HCT116 (cell line): Measurements from ENCODE around the gene EME1.

Source experiments
- EGR1 ChIP-seq: IDR thresholded peaks from 2 replicates; pipeline ENCODE4 v1.6.1; 2012; ENCODE audit warnings: low read depth
- ELF1 ChIP-seq: IDR thresholded peaks from 2 replicates; pipeline ENCODE4 v1.6.1; 2012; ENCODE audit warnings: low read depth, borderline replicate concordance
- EZH2 ChIP-seq: fragments of 200-600 bp; sonication (generic); IDR thresholded peaks from 2 replicates; pipeline ENCODE4 v1.6.1; 2017; ENCODE audit warnings: antibody characterized with exemption, mixed run types
- EZH2phosphoT487 ChIP-seq: fragments of 200-600 bp; IDR thresholded peaks from 2 replicates; pipeline ENCODE4 v1.6.1; 2018; ENCODE audit warnings: antibody characterized with exemption, borderline replicate concordance
- POLR2A ChIP-seq: IDR thresholded peaks from 2 replicates; pipeline ENCODE4 v1.7.0; 2011; ENCODE audit warnings: borderline replicate concordance; ENCODE audit not compliant: insufficient read depth, insufficient read length; ENCODE audit errors: extremely low read depth
- POLR2AphosphoS5 ChIP-seq: IDR thresholded peaks from 2 replicates; pipeline ENCODE4 v1.6.1; 2011; ENCODE audit warnings: mild to moderate bottlenecking, low read depth, low read length, moderate library complexity
- RAD21 ChIP-seq: IDR thresholded peaks from 2 replicates; pipeline ENCODE4 v1.6.1; 2012; ENCODE audit warnings: low read depth, mild to moderate bottlenecking
- SRF ChIP-seq: IDR thresholded peaks from 2 replicates; pipeline ENCODE4 v1.6.1; 2012; ENCODE audit warnings: low read depth
- YY1 ChIP-seq: IDR thresholded peaks from 2 replicates; pipeline ENCODE4 v1.6.1; 2011; ENCODE audit warnings: low read length, low read depth, moderate library complexity, mild to moderate bottlenecking; ENCODE audit not compliant: insufficient replicate concordance; ENCODE audit errors: extremely low read depth
- ZFX ChIP-seq: fragments of 450-650 bp; IDR thresholded peaks from 2 replicates; pipeline ENCODE4 v1.6.1; 2017
- TF ChIP-seq, protein P1 (sequence below): IDR thresholded peaks from 2 replicates; pipeline ENCODE4 v1.6.1; 2011; ENCODE audit warnings: mild to moderate bottlenecking, low read length, moderate library complexity; ENCODE audit not compliant: insufficient replicate concordance; ENCODE audit errors: extremely low read depth
- TF ChIP-seq, protein P2 (sequence below), 3 experiments: fragments of 200-600 bp in 1 of 3; sonication (generic) in 1 of 3; IDR thresholded peaks in 2 of 3; conservative IDR thresholded peaks in 1 of 3; 2 replicates each; pipeline ENCODE4 v1.5.1; 2012 to 2017; ENCODE audit warnings: low read depth in 2 of 3, low read length in 2 of 3, antibody characterized with exemption in 1 of 3, borderline replicate concordance in 1 of 3, control low read depth in 1 of 3, mild to moderate bottlenecking in 1 of 3, mixed read lengths in 1 of 3, mixed run types in 1 of 3, moderate library complexity in 1 of 3; ENCODE audit not compliant: insufficient read depth in 1 of 3

DNA sequence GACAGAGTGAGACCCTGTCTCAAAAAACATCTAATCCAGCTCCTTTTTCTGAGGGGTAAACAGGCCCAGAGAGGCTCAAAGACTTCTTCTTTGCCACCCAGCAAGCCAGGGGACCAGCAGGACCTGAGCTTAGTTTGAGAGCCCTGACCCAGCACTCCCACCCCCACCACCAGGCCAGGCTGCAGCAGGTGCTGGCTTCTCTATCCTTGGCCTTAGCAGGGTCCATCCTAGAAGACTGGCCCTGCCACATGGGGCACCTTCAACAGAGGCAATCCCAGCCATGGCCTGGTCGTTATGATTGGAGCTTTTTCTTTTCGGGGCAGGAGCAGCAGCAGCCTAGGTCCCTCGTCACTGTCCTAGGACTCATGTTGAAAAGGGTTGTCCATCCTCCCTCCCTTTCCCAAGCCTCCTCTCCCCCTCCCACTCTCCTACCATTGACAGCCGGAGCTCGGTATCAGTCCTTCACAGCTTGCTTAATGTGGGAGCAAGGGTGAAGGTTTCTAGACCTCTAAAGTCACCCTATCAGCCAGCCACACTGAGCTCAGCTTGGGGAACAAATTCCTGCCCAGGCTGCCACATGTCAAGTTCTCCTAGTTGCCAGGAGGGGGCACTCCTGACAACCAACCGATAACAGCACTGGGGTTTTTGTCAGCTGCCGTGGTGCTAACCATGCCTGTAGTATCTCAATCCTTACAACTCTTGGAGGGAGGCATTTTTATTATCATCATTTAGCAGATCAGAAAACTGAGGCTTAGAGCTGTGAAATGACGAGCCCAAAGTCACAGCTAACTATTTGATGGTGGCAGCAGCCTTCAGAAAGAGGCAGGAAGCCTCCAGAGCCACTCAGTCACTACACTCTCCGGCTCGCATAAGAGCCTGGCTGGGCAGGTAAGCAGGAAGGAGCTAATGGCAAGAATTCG is 11.2 kb upstream of the EME1 start:
- TF ChIP-seq POLR2A (no peak), POLR2AphosphoS5 (no peak), EZH2 (no peak), ELF1 (no peak), EZH2phosphoT487 (no peak), SRF (no peak), EGR1 (no peak), RAD21 (no peak; the same call in 1 of the 2 replicates), ZFX (no peak), YY1 (peak; percentile 37)
- TF ChIP-seq, protein P1, sequence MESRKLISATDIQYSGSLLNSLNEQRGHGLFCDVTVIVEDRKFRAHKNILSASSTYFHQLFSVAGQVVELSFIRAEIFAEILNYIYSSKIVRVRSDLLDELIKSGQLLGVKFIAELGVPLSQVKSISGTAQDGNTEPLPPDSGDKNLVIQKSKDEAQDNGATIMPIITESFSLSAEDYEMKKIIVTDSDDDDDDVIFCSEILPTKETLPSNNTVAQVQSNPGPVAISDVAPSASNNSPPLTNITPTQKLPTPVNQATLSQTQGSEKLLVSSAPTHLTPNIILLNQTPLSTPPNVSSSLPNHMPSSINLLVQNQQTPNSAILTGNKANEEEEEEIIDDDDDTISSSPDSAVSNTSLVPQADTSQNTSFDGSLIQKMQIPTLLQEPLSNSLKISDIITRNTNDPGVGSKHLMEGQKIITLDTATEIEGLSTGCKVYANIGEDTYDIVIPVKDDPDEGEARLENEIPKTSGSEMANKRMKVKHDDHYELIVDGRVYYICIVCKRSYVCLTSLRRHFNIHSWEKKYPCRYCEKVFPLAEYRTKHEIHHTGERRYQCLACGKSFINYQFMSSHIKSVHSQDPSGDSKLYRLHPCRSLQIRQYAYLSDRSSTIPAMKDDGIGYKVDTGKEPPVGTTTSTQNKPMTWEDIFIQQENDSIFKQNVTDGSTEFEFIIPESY: no peak
- TF ChIP-seq, protein P2, sequence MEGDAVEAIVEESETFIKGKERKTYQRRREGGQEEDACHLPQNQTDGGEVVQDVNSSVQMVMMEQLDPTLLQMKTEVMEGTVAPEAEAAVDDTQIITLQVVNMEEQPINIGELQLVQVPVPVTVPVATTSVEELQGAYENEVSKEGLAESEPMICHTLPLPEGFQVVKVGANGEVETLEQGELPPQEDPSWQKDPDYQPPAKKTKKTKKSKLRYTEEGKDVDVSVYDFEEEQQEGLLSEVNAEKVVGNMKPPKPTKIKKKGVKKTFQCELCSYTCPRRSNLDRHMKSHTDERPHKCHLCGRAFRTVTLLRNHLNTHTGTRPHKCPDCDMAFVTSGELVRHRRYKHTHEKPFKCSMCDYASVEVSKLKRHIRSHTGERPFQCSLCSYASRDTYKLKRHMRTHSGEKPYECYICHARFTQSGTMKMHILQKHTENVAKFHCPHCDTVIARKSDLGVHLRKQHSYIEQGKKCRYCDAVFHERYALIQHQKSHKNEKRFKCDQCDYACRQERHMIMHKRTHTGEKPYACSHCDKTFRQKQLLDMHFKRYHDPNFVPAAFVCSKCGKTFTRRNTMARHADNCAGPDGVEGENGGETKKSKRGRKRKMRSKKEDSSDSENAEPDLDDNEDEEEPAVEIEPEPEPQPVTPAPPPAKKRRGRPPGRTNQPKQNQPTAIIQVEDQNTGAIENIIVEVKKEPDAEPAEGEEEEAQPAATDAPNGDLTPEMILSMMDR (IDR thresholded peaks at IDR 0.05 in 2 of 3, conservative IDR thresholded peaks at IDR 0.05 in 1 of 3; ENCODE audit: borderline replicate concordance in 1 of 3, insufficient read depth in 1 of 3, low read depth in 2 of 3, low read length in 2 of 3): peak; percentile 87 to 97 (median 94)
